Activated naive CD4-positive, alpha-beta T cell treated with anti-CD3 and anti-CD28 coated beads, Interleukin-2, amount 50 U/mL, for 24 hours (primary cell): ENCODE data around the gene MTA1.
A peak's percentile ranks its signal among the peaks of the same experiment; 100 is the strongest.

Source experiments
- H3K27ac Mint-ChIP-seq: one replicate; pipeline ENCODE4 v1.8.0; 2021; ENCODE audit warnings: mild to moderate bottlenecking, mixed read lengths
- H3K27me3 Mint-ChIP-seq: one replicate; pipeline ENCODE4 v1.8.0; 2021; ENCODE audit warnings: mixed read lengths
- H3K36me3 Mint-ChIP-seq: one replicate; pipeline ENCODE4 v1.8.0; 2021; ENCODE audit warnings: mixed read lengths
- H3K4me1 Mint-ChIP-seq: one replicate; pipeline ENCODE4 v1.8.0; 2021; ENCODE audit warnings: mixed read lengths
- H3K4me3 Mint-ChIP-seq: one replicate; pipeline ENCODE4 v1.8.0; 2021; ENCODE audit warnings: mild to moderate bottlenecking, mixed read lengths
- H3K9me3 Mint-ChIP-seq: one replicate; pipeline ENCODE4 v1.8.0; 2021; ENCODE audit warnings: mixed read lengths

MTA1 gene

DNA sequence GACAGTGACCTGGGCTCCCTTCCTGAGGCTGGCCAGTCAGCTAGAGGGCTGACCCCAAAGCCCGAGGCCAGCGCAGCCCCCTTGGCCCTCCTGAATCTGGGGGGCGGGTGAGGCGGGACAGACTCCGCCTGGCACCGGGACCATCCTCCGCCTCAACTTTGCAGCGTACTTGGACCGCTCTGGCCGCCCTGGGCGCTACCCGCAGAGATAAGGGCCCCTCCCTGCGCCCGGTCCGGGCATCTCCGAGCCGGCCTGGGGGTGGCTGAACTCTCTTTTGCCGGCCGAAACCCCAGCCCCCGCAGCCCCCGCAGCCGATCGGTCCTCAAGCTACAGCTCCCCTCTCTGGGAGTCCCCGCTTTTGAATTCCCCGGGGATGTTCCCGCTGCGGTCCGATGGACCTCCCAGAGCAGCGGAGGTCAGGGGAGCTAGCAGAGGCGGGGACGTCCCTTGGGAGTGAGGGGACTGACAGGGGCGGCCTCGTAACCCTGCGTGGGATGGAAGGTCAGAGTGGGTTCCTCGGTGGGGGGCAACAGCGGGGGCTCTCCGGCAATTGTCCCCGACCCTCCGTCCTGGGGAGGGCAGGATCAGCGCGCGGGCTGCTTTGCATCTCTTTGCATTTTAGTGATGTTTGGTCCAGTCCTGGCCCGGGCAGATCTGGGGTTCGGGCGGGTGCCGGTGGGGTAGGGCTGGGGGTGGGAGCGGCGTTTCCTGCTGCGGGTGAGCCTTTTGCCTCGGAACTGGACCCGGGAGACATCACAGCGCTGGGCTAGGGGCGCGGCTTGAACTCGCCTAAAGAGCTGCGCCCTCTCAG lies 66.7 kb downstream of the MTA1 start, which contains the start of gene CRIP1:
Gene CRIP1, plus strand, starts transcription at position 724 of the 811 bp plus-strand sequence. CDS start 374 bp downstream, outside the sequence.
- peaks cover 60% of the 10 kb centered on the region for H3K4me1 Mint-ChIP-seq
- no peaks in the 10 kb centered on the region for H3K27me3 Mint-ChIP-seq
- H3K27ac Mint-ChIP-seq: peak within 1 kb of the TSS; percentile 35
- peak within 1 kb of the TSS; percentile 80 for H3K4me3 Mint-ChIP-seq
- H3K36me3 Mint-ChIP-seq: no peaks in the 10 kb centered on the region
- no peaks in the 10 kb centered on the region for H3K9me3 Mint-ChIP-seq

- Mint-ChIP-seq H3K9me3 (no peaks in the 10 kb centered on the region), H3K4me1 (peaks cover 60% of the 10 kb centered on the region)
Measured at GRCh38 chr14:105486974-105487448, 67.4 kb downstream of the MTA1 start.

DNA sequence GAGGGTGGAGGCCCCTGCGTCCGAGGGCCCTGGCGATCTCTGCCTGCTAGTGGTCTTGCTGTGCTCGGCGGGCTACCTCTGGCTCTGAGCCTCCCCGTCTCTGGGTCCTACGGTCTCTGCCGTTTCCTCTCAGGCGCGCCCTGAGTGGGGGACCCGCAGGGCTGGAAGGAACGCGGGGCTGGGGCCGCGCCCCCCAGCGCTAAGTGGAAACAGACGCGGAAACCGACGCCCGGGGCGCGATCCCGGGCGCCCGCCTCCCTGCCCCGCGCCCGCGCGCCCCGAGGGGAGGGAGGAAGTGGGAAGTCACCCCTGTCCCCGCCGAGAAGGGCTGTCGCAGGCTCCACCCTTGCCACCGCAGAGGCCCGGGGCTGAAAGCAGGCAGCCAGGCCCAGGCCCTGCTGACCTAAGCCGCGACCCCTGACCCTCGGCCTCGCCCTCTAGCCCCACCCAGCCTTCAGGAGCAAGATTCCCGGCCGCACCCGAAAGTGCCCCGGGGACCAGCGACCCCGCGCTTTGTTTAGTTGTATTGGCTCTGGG lies 67.9 kb downstream of the MTA1 start:
- H3K4me3 Mint-ChIP-seq: peak overlapping the region; percentile 80
- H3K27ac Mint-ChIP-seq: peak overlapping the region; percentile 35
- peaks cover 55% of the 10 kb centered on the region for H3K4me1 Mint-ChIP-seq
- H3K9me3 Mint-ChIP-seq: no peaks in the 10 kb centered on the region
- H3K27me3 Mint-ChIP-seq: no peaks in the 10 kb centered on the region
- H3K36me3 Mint-ChIP-seq: no peaks in the 10 kb centered on the region

More at GRCh38 chr14:105486974-105487448, 67.4 kb downstream of the MTA1 start:
- Mint-ChIP-seq H3K4me3 (peak overlapping the region; percentile 76), H3K27me3 (no peaks in the 10 kb centered on the region), H3K27ac (no peak overlapping the region), H3K36me3 (no peaks in the 10 kb centered on the region)

DNA sequence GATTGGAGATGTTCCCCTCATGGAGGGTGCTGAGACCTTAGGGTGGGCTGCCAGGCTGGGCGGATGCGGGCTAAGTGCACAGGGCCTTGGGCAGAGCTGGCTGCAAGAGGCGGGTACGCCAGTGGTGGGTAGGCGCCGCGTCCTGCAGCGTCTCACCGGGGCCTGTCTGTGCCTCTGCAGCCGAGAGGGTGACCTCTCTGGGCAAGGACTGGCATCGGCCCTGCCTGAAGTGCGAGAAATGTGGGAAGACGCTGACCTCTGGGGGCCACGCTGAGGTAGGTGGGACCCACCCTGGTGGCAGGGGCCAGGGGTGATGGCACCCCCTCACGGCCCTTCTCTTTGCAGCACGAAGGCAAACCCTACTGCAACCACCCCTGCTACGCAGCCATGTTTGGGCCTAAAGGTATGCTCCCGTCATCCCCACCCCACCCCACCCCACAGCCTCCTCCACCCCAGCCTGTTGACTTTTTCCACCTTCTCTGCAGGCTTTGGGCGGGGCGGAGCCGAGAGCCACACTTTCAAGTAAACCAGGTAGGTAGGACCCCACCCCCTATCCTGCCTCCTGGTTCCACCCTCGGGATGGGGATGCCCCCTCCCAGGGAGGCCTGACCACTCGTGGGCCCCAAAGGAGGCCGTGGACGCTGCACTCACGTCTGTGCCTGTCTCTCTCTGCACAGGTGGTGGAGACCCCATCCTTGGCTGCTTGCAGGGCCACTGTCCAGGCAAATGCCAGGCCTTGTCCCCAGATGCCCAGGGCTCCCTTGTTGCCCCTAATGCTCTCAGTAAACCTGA lies 68.6 kb downstream of the MTA1 start:
- Mint-ChIP-seq H3K4me1 (peaks cover 48% of the 10 kb centered on the region), H3K4me3 (peak overlapping the region; percentile 80), H3K9me3 (no peaks in the 10 kb centered on the region), H3K27ac (peak overlapping the region; percentile 35), H3K36me3 (no peaks in the 10 kb centered on the region), H3K27me3 (no peaks in the 10 kb centered on the region)

GRCh38 chr14:105488781-105489541 lies 69.3 kb downstream of the MTA1 start:
- Mint-ChIP-seq H3K4me3 (peak overlapping the region; percentile 77), H3K27me3 (no peaks in the 10 kb centered on the region), H3K9me3 (no peaks in the 10 kb centered on the region), H3K36me3 (no peaks in the 10 kb centered on the region), H3K27ac (no peak overlapping the region), H3K4me1 (peaks cover 47% of the 10 kb centered on the region)

DNA sequence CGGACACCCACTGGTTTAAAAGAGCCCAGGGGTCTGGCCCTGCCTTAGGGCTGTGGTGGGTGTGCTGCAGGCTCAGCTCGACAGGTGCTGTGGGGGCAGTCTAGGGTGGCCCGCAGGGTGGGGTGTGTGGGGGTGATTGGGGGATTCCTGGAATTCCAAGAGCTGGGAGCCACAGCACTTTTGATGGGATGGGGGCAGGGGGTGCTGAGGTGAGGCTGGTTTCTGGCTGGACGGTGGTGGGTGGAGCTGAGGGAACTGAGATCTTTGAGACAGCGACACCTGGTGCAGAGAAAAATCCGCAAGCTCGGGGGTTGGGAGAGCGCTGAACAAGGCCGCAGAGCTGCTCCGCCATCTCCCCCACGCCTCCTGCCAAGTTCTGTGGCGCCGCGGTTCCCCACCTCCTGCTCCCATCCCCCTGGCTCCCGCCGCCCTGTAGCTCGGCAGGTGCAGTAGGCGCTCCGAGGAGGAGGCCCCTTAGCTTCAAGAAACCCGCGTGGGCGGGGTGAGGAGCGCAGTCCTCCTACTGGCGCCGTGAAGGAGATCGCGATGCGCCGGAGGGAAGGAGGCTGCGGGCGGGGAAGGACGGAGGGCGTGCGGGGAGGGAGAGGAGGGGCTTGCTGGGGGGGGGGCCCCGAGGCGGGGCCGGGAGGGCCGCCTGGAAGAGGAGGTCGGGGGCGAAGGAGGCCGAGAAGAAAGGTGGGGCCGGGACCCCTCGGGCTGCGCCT lies 70.1 kb downstream of the MTA1 start:
- no peaks in the 10 kb centered on the region for H3K27me3 Mint-ChIP-seq
- no peaks in the 10 kb centered on the region for H3K9me3 Mint-ChIP-seq
- peaks cover 39% of the 10 kb centered on the region for H3K4me1 Mint-ChIP-seq
- peak overlapping the region; percentile 77 for H3K4me3 Mint-ChIP-seq
- H3K36me3 Mint-ChIP-seq: no peaks in the 10 kb centered on the region
- H3K27ac Mint-ChIP-seq: peak overlapping the region; percentile 39

GRCh38 chr14:105490267-105490571 lies 70.6 kb downstream of the MTA1 start:
- H3K4me3 Mint-ChIP-seq: no peak overlapping the region
- H3K9me3 Mint-ChIP-seq: no peaks in the 10 kb centered on the region
- H3K27me3 Mint-ChIP-seq: no peaks in the 10 kb centered on the region
- H3K27ac Mint-ChIP-seq: no peak overlapping the region
- peaks cover 34% of the 10 kb centered on the region for H3K4me1 Mint-ChIP-seq
- H3K36me3 Mint-ChIP-seq: no peaks in the 10 kb centered on the region

DNA sequence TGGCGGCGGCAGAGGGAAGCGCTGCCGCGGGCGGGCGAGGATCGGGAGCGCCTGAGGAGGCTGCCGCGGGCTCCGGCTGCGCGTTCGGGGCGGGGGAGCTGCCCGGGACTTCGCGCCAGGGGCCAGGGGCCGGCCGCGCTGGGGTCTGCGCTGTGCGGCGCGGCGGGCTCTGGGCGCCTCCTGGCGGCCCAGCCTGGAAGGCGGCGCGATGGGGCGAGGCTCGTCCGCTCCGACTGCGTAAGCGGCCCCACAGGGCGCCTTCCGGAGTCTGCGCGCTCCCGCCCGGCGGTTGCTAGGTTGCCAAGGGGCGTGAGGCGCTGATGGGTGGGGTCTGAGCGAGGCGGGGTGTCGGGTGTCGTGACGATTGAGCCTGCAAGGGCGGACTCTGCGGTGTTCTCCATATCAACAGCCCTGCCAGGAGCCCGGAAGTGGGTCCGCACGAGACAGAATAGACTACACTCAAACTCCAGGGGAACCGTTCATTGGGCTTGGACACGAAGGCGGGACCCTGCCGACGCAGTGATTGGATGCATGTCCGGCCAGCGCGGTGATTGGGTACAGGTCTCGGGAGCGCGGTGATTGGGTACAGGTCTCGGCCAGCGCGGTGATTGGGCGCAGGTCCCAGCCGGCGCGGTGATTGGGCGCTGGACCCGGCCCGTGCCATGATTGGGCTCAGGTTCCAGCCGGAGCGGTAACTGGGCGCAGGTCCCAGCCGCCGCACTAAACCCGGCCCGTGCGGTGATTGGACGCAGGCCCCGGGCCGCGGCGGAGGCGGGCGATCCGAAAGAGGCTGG lies 71.1 kb downstream of the MTA1 start, which contains the start of gene TEDC1:
Gene TEDC1, plus strand, starts transcription at position 675 of the 794 bp plus-strand sequence. CDS start 130 bp downstream, outside the sequence.
- Mint-ChIP-seq H3K36me3 (no peaks in the 10 kb centered on the region), H3K27ac (peak within 1 kb of the TSS; percentile 89), H3K4me1 (peaks cover 29% of the 10 kb centered on the region), H3K27me3 (no peaks in the 10 kb centered on the region), H3K4me3 (peak within 1 kb of the TSS; percentile 90), H3K9me3 (no peaks in the 10 kb centered on the region)

DNA sequence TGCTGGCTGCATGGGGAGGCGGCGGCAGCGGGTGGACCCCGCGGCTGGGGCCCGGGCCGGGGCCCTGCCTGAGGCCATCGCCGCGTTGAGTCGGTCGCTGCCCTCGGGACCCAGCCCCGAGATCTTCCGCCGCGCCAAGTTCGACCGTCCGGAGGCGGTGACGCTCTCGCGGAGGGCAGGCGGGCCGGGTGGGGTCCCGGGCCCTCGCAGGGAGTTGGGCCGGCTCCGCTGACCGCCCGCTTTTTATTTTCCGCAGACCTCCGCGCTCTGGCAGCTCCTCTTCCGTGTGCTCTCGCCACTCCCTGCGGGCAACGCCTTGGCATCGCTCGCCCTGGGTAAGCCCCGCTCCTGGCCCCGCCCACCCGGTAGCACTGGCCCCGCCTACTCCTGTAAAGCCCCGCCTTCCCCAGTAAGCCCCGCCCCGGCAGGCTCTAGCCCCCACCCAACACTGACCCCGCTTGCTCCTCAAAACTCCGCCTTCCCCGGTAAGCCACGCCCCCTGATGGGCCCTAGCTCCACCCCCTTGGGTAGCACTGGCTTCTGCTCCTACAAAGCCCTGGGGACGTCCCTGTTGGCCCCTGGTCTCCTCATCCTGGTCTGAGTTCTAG lies 71.8 kb downstream of the MTA1 start:
- H3K36me3 Mint-ChIP-seq: no peaks in the 10 kb centered on the region
- peaks cover 26% of the 10 kb centered on the region for H3K4me1 Mint-ChIP-seq
- H3K4me3 Mint-ChIP-seq: peak overlapping the region; percentile 90
- H3K27ac Mint-ChIP-seq: peak overlapping the region; percentile 89
- H3K9me3 Mint-ChIP-seq: no peaks in the 10 kb centered on the region
- no peaks in the 10 kb centered on the region for H3K27me3 Mint-ChIP-seq

DNA sequence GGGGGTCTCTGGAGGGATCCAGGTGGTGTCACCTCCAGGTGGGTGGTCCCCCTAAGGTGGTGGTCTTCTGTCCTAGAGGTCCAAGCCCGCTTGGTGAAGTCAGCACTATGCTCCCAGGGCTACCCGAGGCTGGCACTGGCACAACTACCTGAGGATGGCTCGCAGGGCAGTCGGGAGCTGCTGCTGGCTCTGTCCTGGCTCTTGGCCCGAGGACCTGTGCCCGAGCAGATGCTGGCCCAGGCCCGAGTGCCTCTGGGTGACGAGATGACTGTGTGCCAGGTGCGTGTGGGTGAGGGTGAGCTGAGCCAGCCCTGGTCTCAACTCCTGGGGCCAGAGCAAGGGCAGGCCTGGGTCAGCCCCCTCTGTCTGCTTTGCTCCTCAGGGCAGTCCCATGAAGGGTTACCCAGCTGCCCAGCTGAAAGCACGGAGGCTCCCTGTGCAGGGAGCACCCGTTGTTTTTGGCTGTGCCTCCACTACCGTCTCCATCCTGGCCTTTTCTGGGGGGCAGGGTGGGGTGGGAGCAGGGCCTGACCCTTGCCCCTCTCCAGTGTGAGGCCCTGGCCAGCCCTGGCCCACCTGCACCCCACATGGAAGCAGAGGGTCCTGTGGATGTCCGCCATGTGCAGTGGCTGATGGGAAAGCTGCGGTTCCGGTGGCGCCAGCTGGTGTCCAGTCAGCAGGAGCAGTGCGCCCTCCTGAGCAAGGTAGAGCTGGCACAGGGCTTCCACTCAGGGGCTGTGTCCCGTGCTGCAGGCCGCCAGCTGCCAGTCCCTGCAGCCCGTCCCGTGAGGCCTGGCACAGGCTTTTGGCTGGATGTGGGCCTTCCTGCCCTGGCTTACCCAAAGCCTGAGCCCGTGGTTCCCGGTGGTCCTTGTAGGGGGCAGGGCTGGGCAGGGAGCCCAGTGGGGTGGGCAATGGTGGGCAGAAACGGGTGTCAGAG lies 72.7 kb downstream of the MTA1 start:
- Mint-ChIP-seq H3K9me3 (no peaks in the 10 kb centered on the region), H3K4me3 (peak overlapping the region; percentile 90), H3K27me3 (no peaks in the 10 kb centered on the region), H3K4me1 (peaks cover 22% of the 10 kb centered on the region), H3K27ac (no peak overlapping the region), H3K36me3 (no peaks in the 10 kb centered on the region)

DNA sequence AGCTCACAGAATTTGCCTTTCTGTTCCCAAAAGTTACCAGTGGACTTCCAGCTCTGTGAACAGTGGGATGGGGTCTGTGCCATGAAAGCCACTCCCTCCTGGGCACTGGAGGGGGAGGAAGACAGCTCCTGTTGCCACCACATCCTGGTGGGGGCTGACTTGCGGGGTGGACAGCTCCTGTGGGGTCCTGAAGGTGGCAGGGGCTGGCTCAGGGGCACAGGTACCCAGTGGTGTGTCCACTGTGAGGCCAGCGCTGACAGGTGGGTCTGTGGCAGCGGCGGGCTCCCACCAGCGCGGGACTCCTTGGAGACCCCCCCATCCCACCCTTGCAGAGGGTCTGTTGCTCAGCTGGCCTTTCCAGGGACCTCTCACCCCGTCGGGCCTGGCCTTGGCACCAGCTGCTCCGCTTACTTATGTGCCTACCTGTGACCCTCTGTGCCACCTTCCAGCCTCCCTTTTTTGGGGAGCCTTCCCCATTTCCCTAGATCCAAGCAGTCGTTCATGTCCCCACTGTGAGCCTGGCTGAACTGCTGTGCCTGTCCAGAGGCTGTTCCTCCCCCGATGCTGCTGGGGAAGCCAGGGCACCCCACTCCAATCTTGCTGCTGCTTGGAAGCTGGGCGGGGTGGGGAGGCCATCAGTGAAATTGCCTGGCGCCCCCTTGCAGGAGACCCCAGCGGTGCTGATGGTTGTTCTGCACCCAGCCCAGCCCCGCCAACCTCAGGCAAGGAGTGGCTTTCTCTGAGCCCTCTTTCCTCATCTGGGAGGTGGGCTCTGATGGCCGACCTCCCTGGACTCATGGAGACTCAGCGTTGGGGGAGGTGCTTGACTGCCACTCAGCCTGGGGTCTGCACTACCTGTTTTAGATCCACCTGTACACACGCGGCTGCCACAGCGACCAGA lies 73.6 kb downstream of the MTA1 start:
- H3K4me1 Mint-ChIP-seq: peaks cover 18% of the 10 kb centered on the region

DNA sequence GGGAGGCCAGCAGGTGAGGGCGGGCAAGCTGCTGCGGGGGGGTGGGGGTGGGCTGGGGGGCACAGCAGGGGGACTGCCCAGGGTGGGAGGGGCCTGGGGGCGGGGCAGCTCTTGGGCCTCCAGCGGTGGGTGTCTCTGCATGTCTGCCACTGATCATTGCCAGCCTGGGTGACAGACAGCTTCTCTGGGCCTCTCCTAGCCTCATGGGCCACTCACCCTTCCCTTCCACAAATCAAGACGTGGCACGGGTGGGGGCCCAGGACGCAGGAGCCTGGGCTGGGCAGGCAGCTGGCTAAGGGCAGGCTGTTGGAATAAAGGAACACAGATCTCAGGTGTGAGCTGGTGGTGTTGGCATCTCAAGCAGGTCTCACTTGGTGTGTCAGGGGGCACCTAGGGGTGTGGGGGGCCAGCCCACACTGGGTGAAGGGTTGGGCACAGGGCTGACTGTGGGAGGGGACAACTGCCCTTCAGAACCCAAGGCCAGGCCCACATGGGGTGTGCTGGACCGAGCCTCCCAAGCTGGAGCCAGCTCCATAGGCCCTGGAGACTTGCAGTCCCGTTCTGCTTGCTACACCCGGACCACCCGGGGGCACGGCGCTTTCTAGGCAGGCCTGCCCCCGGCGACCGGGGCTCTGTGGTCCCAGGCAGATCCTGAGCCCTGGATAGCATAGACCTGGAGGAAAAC lies 74.4 kb downstream of the MTA1 start:
- H3K9me3 Mint-ChIP-seq: no peaks in the 10 kb centered on the region
- no peaks in the 10 kb centered on the region for H3K27me3 Mint-ChIP-seq
- H3K27ac Mint-ChIP-seq: no peak overlapping the region
- H3K36me3 Mint-ChIP-seq: no peaks in the 10 kb centered on the region
- H3K4me1 Mint-ChIP-seq: peaks cover 10% of the 10 kb centered on the region
- no peak overlapping the region for H3K4me3 Mint-ChIP-seq

More for the DNA sequence above, 73.6 kb downstream of the MTA1 start:
- Mint-ChIP-seq H3K27me3 (no peaks in the 10 kb centered on the region), H3K9me3 (no peaks in the 10 kb centered on the region), H3K27ac (no peak overlapping the region), H3K4me3 (peak overlapping the region; percentile 39), H3K36me3 (no peaks in the 10 kb centered on the region)
